ES-I3 (cell line): ENCODE data around the gene TSSC4.

Experiments used
- H3K36me3 ChIP-seq: 2 replicates; pipeline ENCODE4 v1.6.1; 2013; ENCODE audit warnings: mild to moderate bottlenecking, low read length, control low read depth, moderate library complexity; ENCODE audit not compliant: insufficient read depth
- H3K4me1 ChIP-seq: 2 replicates; pipeline ENCODE4 v1.6.1; 2013; ENCODE audit warnings: mild to moderate bottlenecking, control low read depth, low read length; ENCODE audit not compliant: insufficient read depth
- H3K9ac ChIP-seq: 2 replicates; pipeline ENCODE4 v1.6.1; 2013; ENCODE audit warnings: low read depth, mild to moderate bottlenecking, low read length, moderate library complexity
- H3K9me3 ChIP-seq: 2 replicates; pipeline ENCODE4 v1.6.1; 2013; ENCODE audit warnings: mild to moderate bottlenecking, low read length, moderate library complexity; ENCODE audit not compliant: control insufficient read depth, insufficient read depth

TSSC4 gene

DNA sequence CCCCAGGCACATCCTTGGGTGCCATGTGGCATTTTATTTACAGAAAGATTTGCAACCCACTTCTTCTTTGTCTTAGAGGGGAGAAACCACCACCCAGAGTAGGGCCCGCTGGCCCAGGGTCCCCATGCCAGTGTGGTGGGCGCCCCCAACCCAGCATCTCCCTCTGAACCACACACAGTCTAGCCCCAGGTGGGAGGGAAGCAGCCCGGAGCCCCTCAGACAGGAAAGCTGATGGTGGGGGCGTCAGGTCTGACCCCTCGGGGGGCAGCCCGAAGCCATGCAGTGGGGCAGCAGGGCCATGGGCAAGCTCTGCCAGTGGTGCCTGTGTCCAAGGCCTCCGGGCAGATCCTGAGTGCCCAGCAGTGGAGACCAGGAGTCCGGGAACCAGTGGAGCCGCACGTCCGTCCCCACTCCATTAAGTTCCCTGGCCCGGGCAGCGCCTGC lies 32.1 kb downstream of the TSSC4 start:
- Histone ChIP-seq H3K36me3 (no peaks in the 10 kb centered on the region), H3K4me1 (no peaks in the 10 kb centered on the region), H3K9me3 (no peaks in the 10 kb centered on the region), H3K9ac (no peak overlapping the region)

DNA sequence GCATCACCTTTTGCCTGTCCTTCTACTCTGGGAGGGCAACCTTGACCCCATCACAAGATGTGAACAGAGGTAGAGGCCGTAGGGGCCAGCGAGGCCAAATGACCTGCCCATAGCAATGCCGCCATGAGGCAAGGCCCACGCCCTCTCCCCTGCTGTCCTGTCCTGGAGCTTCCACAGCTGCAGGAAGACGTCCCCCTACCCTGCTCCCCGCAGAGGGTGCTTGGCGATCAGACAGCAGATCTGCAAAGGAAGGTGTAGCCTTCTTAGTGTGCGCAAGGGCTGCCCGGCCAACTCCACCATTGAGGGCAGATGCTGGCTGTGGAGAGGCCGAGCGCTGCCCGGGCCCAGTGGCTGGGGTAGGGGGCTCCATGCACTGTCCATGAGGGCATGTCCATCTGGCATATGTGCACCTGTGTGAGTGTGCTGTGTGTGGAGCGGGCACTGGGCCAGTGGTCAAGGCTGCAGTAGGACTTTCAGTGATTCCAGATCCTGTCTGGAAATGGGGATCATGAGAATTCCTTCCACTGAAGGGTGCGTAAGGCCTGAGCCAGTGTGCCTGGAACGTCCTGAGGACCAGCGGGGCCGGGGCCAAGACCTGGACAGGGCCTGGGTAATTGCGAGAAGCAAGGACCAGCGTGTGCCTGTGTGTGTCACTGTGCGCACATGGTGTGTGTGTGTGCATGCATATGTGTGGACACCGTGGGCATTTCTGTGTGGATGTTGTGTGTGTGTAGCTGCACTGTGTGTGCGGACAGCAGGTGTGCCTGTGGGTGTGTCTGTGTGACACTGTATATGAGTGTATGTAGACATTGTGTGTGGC lies 32.8 kb downstream of the TSSC4 start:
- no peaks in the 10 kb centered on the region for H3K9me3 ChIP-seq
- no peaks in the 10 kb centered on the region for H3K4me1 ChIP-seq
- no peaks in the 10 kb centered on the region for H3K36me3 ChIP-seq
- H3K9ac ChIP-seq = no peak overlapping the region

DNA sequence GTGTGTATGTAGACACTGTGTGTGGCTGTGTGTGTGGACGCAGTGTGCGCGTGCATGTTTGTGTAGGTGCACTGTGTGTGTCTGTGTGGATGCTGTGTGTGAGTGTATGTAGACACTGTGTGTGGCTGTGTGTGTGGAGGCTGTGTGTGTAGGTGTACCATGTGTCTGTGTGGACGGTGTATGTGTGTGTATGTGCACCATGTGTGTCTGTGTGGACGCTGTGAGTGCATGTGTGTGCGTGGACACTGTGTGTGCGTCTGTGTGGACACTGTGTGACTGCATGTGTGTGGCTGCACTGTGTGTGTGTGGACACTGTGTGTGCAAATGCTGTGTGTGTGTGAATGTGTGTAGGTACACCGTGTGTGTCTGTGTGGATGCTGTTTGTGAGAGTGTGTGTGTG lies 33.5 kb downstream of the TSSC4 start:
- Histone ChIP-seq H3K4me1 (no peaks in the 10 kb centered on the region), H3K9me3 (no peaks in the 10 kb centered on the region), H3K36me3 (no peaks in the 10 kb centered on the region), H3K9ac (no peak overlapping the region)

DNA sequence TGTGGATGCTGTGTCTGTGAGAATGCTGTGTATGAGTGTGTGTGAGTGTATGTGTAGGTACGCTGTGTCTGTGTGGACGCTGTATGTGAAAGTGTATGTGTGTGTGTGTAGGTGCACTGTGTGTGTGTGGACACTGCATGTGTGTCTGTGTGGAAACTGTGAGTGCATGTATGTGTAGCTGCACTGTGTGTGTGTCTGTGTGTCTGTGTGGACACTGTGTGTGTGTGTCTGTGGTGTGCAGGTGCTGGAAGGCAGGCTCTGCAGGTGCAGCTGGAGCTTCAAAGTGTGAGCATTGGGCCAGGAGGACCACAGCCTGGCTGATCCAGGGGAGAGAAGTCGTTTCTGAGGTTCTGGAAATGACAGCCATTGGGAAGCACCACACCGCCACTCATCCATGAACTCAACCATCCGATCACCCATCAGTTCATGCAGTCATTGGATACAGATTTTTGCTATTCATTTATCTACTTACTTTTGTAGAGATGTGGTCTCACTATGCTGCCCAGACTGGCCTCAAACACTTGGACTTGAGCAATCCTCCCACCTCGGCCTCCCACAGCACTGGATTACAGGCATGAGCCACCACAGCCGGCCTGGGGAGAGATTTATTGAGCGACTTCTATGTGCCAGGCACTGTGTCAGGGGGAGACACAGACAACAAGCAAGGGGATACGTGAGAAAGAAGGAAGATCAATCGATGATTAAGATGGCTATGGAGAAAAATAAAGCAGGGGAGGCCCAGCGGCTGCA lies 34.1 kb downstream of the TSSC4 start:
- no peaks in the 10 kb centered on the region for H3K4me1 ChIP-seq
- H3K9ac ChIP-seq = no peak overlapping the region
- no peaks in the 10 kb centered on the region for H3K36me3 ChIP-seq
- no peaks in the 10 kb centered on the region for H3K9me3 ChIP-seq

DNA sequence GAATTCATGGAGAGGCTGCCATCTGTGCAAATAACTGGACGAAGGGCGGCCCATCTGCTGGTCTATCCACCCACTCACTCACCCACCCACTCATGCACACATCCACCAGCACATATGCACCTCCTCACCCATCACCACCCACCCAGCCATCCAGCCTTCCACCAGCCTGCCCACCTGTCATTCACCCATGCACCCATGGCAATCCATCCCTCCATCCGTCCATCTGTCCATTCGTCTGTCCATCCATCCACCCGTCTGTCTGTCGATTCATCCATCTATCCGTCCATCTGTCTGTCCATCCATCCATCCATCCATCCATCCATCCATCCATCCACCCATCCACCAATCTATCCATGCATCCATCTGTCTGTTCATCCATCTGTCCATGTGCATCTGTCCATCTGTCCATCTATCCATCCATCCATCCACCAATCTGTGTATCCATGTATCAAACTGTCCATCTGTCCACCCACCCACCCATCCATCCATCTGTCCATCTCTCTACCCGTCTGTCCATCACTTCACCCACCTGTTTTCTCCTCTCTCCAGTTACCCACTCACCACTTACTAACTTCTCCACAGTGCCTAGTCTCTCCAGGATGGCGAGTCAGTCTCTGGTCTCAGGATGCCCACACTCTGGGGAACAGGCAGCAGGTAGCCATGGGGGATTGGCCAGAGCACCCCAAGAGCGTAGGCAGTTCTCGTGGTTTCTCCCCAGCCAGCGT lies 34.9 kb downstream of the TSSC4 start:
- H3K4me1 ChIP-seq = no peaks in the 10 kb centered on the region
- H3K36me3 ChIP-seq = no peaks in the 10 kb centered on the region
- H3K9ac ChIP-seq = no peak overlapping the region
- no peaks in the 10 kb centered on the region for H3K9me3 ChIP-seq

DNA sequence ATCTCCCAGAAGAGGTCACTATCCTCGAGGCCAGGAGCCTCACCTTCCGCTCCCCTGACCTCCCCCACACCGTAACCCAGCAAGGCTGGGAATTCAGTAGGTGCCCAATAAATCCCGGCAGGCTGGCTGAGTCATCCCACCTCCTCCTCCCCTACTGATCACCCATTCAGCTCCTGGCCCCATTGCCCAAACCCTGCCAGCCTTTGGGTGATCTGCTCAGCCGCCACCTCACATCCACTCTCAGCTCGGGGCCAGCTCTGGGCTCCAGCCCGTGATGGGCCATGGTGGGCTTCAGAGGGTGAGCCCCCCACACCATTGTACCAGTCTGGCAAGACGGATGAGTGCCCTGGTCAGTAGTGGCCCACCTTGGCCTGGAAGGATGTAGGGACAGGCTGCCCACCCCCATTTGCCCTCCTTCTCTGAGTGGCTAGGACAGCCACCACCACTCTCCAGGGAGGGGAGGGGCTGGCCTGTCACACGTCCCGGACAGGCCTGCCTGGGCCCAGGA lies 35.5 kb downstream of the TSSC4 start:
- Histone ChIP-seq H3K9me3 (no peaks in the 10 kb centered on the region), H3K4me1 (no peaks in the 10 kb centered on the region), H3K36me3 (no peaks in the 10 kb centered on the region), H3K9ac (no peak overlapping the region)

DNA sequence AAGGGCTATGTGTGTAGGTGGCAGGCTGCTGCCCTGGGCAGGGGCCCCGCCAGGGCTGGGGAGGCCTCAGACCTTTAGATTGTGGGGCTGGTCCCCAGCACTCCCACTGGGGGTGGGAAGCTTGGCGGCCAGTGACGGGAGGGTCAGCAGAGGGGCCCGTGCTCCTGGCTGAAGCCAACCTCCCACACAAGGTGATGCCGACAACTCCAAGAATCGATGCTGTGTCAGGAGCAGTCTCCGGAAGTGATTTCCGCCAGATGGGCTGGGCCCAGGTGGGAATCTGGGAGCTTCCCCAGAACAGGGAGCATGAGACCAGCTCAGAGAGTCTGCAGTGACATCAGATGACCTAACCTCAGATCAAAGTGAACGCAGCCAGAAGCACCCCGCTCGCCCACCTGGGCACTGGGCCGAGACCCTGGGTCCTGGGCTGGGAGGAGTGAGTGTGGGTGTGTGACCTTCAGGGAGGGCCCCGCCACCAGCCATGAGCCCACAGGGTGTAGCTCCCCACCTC lies 36.0 kb downstream of the TSSC4 start:
- Histone ChIP-seq H3K36me3 (no peaks in the 10 kb centered on the region), H3K9ac (no peak overlapping the region), H3K9me3 (no peaks in the 10 kb centered on the region), H3K4me1 (no peaks in the 10 kb centered on the region)

DNA sequence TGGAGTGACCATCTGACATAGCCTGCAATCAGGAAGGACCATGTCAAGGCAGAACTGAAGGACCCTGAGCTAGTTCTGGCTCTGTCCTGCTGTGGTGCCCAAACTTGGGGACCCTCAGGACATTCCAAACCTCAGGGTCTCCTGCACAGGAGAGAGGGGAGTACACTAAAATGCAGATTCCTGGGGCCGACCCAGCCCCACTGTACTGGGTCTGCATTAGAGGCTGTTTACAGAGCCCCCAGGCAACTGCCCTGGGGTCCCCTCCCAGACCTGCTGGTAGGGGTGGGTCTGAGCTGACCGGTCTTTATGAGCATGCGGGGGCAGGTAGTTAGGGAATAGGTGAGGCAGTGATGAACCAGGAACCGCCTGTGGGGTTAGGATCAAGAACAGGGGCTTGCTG lies 37.0 kb downstream of the TSSC4 start:
- Histone ChIP-seq H3K9ac (no peak overlapping the region), H3K9me3 (no peaks in the 10 kb centered on the region), H3K36me3 (no peaks in the 10 kb centered on the region), H3K4me1 (no peaks in the 10 kb centered on the region)

DNA sequence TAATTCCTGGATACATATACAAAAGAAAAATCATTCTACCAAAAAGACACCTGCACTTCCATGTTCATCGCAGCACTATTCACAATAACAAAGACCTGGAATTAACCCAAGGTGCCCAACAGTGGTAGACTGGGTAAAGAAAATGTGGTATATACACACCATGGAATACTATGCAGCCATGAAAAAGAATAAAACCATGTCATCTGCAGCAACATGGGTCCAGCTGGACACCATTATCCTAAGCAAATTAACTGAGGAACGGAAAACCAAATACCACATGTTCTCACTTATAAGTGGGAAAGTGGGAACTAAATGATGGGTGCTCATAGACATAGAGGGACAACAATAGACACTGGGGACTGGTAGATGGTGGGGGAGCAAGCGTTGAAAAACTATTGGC lies 39.3 kb downstream of the TSSC4 start:
- Histone ChIP-seq H3K36me3 (no peaks in the 10 kb centered on the region), H3K4me1 (no peaks in the 10 kb centered on the region)

DNA sequence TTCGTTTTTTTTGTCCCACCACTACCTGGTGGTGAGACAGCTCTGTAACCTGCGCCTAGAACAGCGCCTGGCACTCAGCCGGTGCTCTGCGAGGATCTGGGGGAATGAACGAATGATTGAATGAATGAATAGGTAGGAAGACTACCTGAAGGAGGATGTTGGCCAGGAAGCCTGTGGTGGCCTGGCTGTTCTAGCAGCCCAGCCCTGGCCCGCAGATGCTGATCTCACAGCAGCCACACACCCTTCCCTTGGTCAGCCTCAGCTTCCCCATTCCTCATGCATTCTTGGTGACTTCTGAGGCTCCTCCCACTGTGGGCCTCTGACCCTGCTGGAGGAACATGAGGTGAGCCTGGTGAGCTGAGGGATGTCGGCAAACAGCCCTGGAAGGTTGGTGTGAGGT lies 40.1 kb downstream of the TSSC4 start:
- Histone ChIP-seq H3K36me3 (no peaks in the 10 kb centered on the region), H3K9me3 (no peaks in the 10 kb centered on the region), H3K4me1 (no peaks in the 10 kb centered on the region), H3K9ac (no peak overlapping the region)

More for the DNA sequence above, 39.3 kb downstream of the TSSC4 start:
- Histone ChIP-seq H3K9ac (no peak overlapping the region), H3K9me3 (no peaks in the 10 kb centered on the region)

DNA sequence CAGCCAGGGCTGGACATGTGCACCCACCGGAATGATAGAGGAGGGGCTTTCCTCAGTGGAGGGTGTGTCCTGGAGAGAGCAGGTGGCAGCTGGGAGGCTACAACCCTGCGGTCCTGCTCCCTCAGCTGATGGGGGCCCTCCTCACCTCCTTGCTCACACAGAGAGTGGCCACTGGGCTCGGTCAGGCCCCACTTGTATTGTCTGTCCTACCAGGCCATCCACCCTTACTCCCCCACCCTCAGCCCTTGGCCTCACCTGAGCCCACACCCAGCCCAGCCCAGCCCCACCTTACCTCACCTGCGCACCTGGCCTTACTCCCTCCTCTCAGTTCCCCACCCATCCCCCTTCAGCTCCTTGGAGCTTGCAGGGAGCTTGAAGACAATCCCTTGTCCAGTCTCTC lies 40.6 kb downstream of the TSSC4 start:
- Histone ChIP-seq H3K4me1 (no peaks in the 10 kb centered on the region), H3K36me3 (no peaks in the 10 kb centered on the region), H3K9ac (no peak overlapping the region), H3K9me3 (no peaks in the 10 kb centered on the region)

DNA sequence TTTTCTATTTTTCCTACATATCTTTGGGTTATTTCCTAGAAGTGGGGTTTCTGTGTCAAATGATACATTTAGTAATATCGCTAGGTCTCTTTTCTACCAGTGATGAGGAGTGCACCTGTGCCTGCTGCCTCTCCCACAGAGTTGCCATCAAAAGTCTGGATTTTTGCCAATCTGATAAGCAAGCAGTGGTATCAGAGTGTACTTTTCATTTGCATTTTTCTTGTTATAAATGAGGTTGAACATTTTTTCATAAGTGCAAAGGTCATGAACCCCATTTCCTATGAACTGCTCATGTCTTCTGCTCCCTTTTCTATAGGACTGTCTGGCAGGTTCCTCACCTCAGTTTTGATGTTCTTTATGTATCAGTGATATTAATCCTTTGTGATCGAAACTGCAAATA lies 42.0 kb downstream of the TSSC4 start:
- Histone ChIP-seq H3K36me3 (no peaks in the 10 kb centered on the region), H3K9ac (no peak overlapping the region), H3K4me1 (no peaks in the 10 kb centered on the region), H3K9me3 (no peaks in the 10 kb centered on the region)

DNA sequence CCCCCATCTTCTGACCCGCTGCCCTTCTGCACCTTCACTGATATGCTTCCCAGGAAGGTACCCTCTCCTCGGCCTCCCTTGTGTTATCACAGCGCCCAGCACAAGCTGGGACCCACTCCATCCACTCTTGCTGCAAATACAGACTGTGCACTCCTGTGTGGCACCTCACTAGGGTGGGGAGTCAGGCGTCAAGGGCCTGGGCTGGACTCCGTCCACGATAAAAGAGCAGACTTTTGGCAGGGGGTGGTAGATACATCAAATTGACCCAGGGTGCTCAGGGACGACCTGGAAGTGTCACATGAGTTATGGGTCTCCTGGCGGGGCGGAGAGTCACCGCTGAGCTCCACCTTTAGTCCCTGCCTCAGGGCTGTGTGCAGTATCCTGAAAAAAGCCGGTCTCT lies 42.9 kb downstream of the TSSC4 start:
- Histone ChIP-seq H3K36me3 (no peaks in the 10 kb centered on the region), H3K4me1 (no peaks in the 10 kb centered on the region)

More for the DNA sequence above, 42.9 kb downstream of the TSSC4 start:
- Histone ChIP-seq H3K9me3 (no peaks in the 10 kb centered on the region), H3K9ac (no peak overlapping the region)
